Spleen (tissue), 11 donors: ENCODE measurements around the gene CD84. TPM values are rescaled to one million over a fixed set of nuclear protein-coding genes. Genes with fewer than 3 reads are reported as not detected.
A peak's percentile ranks its signal among the peaks of the same experiment; 100 is the strongest.

Experiments
- DNase-seq: peaks from one replicate; pipeline ENCODE4 v3.0.0-alpha.2; 2020
- H3K27ac ChIP-seq, 8 donors: fragments of 200-600 bp; sonication (generic) in 7 of 8; 1 replicate in 4 of 8; 2 replicates in 4 of 8; pipeline versions ENCODE4 v1.5.0 to v1.8.0; 2016 to 2021; ENCODE audit warnings: inconsistent platforms in 4 of 8, mild to moderate bottlenecking in 4 of 8, moderate library complexity in 1 of 8
- H3K27me3 ChIP-seq, 7 donors: fragments of 200-600 bp; sonication (generic) in 6 of 7; replicated peaks in 1 of 7; 1 replicate in 4 of 7; 2 replicates in 3 of 7; pipeline versions ENCODE4 v1.5.0 to v1.8.0; 2016 to 2021; ENCODE audit warnings: inconsistent platforms in 3 of 7, mild to moderate bottlenecking in 1 of 7
- H3K36me3 ChIP-seq, 6 donors: fragments of 200-600 bp; sonication (generic) in 5 of 6; 1 replicate in 4 of 6; 2 replicates in 2 of 6; pipeline versions ENCODE4 v1.5.0 to v1.8.0; 2016 to 2021; ENCODE audit warnings: inconsistent platforms in 2 of 6
- H3K4me1 ChIP-seq, 6 donors: fragments of 200-600 bp; sonication (generic) in 5 of 6; 1 replicate in 3 of 6; 2 replicates in 3 of 6; pipeline versions ENCODE4 v1.5.0 to v1.8.0; 2016 to 2021; ENCODE audit warnings: inconsistent platforms in 3 of 6
- H3K4me3 ChIP-seq, 8 donors: fragments of 200-600 bp; sonication (generic) in 7 of 8; 1 replicate in 4 of 8; 2 replicates in 4 of 8; pipeline versions ENCODE4 v1.5.0 to v1.8.0; 2016 to 2021; ENCODE audit warnings: inconsistent platforms in 4 of 8, mild to moderate bottlenecking in 4 of 8, moderate library complexity in 2 of 8
- H3K9me3 ChIP-seq, 8 donors: fragments of 200-600 bp; sonication (generic) in 7 of 8; 1 replicate in 4 of 8; 2 replicates in 4 of 8; pipeline versions ENCODE4 v1.5.0 to v1.8.0; 2016 to 2021; ENCODE audit warnings: inconsistent platforms in 4 of 8
- CTCF ChIP-seq, 11 experiments: fragments of 200-600 bp in 7 of 11; fragments of 450-650 bp in 4 of 11; sonication (generic) in 4 of 11; IDR thresholded peaks in 8 of 11; conservative IDR thresholded peaks in 3 of 11; 1 replicate in 7 of 11; 2 replicates in 4 of 11; pipeline versions ENCODE4 v1.4.0 to v1.8.0; 2016 to 2021; ENCODE audit warnings: antibody characterized with exemption in 11 of 11, inconsistent platforms in 4 of 11, mild to moderate bottlenecking in 1 of 11
- POLR2A ChIP-seq, 3 donors: fragments of 450-650 bp; IDR thresholded peaks; one replicate each; pipeline ENCODE4 v1.5.1; 2017; ENCODE audit warnings: antibody characterized with exemption in 3 of 3, mild to moderate bottlenecking in 1 of 3
- POLR2AphosphoS5 ChIP-seq, 3 donors: sonication (generic); formaldehyde crosslinking; IDR thresholded peaks; one replicate each; pipeline ENCODE4 v1.5.1; 2017; ENCODE audit warnings: antibody characterized with exemption in 3 of 3
- WGBS, 5 donors: extraction: QIAGEN DNeasy Blood & Tissue Kit in 3 of 5; methylation state at CpG; one replicate each; pipeline versions ENCODE4 v1.1.5 to v1.1.7; 2013 to 2018; 5-methylcytosine and 5-hydroxymethylcytosine counted together
- intact Hi-C: fragments of 100-400 bp; cut with DNase I; formaldehyde crosslinking; loops from one replicate; pipeline ENCODE4 v1.15.0; 2023; ENCODE audit warnings: low total_unique reads
- polyA plus RNA-seq, 3 donors: library from polyadenylated mRNA; stranded (reverse); fragments of 200-250 nt; gene quantifications; one replicate each; pipeline ENCODE4 v1.2.1, GENCODE V29; 2013
- total RNA-seq, 7 donors: library from RNA; depleted of rRNA in 3 of 7; stranded (reverse); fragments of >200 nt in 3 of 7; fragmentation: NEBNext Ultra II Directional in 4 of 7; extraction: Animal tissue kit (Norgen Biotek cat#: 25700) in 4 of 7; gene quantifications; one replicate each; pipeline versions ENCODE4 v1.1.0 to v1.2.1, GENCODE V29; 2016 to 2021
- donor health status: healthy with polysubstance abuse.
- donor health status: DM: no; HTN: no; CAD: no; lungs with moderate emphysema.
- donor health status: DM: no; HTN: no; CAD: no.
- donor health status: Bipolar disorder and iron deficiency.
- donor health status: healthy.
- donor health status: DM: no; HTN: no; CAD: no.
- donor health status: DM: yes; HTN: yes; CAD: no.

CD84 gene
- total and polyA plus RNA-seq, 10 donors, result 4.7 to 76.1 (median 60.0) TPM

- peaks cover 0 to 91% (median 7%) of the 10 kb centered on the region in 6 donors for H3K36me3 ChIP-seq
- DNase-seq, result no peak
- H3K4me1 ChIP-seq, result peaks cover 0 to 69% (median 10%) of the 10 kb centered on the region in 6 donors
- no peak overlapping the region for H3K4me3 ChIP-seq
- peak overlapping the region in 6 of 8 donors; percentile 15 to 91 (median 82) for H3K27ac ChIP-seq
- H3K9me3 ChIP-seq, result no peaks in the 10 kb centered on the region
- no peak for TF ChIP-seq POLR2AphosphoS5 (IDR thresholded peaks at IDR 0.05)
- no peak for TF ChIP-seq POLR2A (IDR thresholded peaks at IDR 0.05)
- TF ChIP-seq CTCF (IDR thresholded peaks at IDR 0.05 in 8 of 11, conservative IDR thresholded peaks at IDR 0.05 in 3 of 11), result no peak
- 83 to 92% (median 87%) methylated on average over 3 of the region's 3 CpGs for WGBS, 5 donors
- no peaks in the 10 kb centered on the region for H3K27me3 ChIP-seq
- intact Hi-C loops, result no loop called here
Observed at GRCh38 chr1:160491981-160492380, 87.3 kb downstream of the CD84 start.

Other genes with a start within 250 kb of the CD84 start
- gene COPA, start 236.2 kb downstream of the CD84 start, total RNA-seq, result 100 to 1,000 TPM; 112 to 181 (median 136) TPM
- gene COPA, start 236.2 kb downstream of the CD84 start, polyA plus RNA-seq, result 10 to 100 TPM; 41.3 to 51.3 (median 42.1) TPM
- 100 to 1,000 TPM in 2 of 7 donors, 10 to 100 TPM in 5; 72.4 to 109 (median 89.7) TPM for gene NCSTN, start 236.1 kb downstream of the CD84 start, total RNA-seq
- gene NCSTN, start 236.1 kb downstream of the CD84 start, polyA plus RNA-seq, result 10 to 100 TPM; 36.2 to 41.8 (median 39.8) TPM
- under 1 TPM in 6 of 7 donors, not detected in 1; 0.23 to 0.56 (median 0.33) TPM for gene NHLH1, start 212.4 kb downstream of the CD84 start, total RNA-seq
- under 1 TPM; 0.08 to 0.22 (median 0.17) TPM for gene NHLH1, start 212.4 kb downstream of the CD84 start, polyA plus RNA-seq
- gene VANGL2, start 178.9 kb downstream of the CD84 start, total RNA-seq, result 1 to 10 TPM; 1.7 to 7.7 (median 3.4) TPM
- 1 to 10 TPM in 1 of 3 donors, under 1 TPM in 2; 0.65 to 1.3 (median 0.94) TPM for gene VANGL2, start 178.9 kb downstream of the CD84 start, polyA plus RNA-seq
- gene SLAMF6, start 56.2 kb downstream of the CD84 start, total RNA-seq, result 10 to 100 TPM; 21.5 to 52.4 (median 36.1) TPM
- gene SLAMF6, start 56.2 kb downstream of the CD84 start, polyA plus RNA-seq, result 10 to 100 TPM; 35.2 to 38.5 (median 37.0) TPM
- 10 to 100 TPM in 6 of 7 donors, 1 to 10 TPM in 1; 7.4 to 18.3 (median 11.3) TPM for gene SLAMF1, start 67.5 kb upstream of the CD84 start, total RNA-seq
- 1 to 10 TPM; 2.8 to 3.9 (median 3.2) TPM for gene SLAMF1, start 67.5 kb upstream of the CD84 start, polyA plus RNA-seq
- gene CD48, start 132.3 kb upstream of the CD84 start, total RNA-seq, result 100 to 1,000 TPM; 150 to 286 (median 215) TPM
- 100 to 1,000 TPM; 371 to 510 (median 479) TPM for gene CD48, start 132.3 kb upstream of the CD84 start, polyA plus RNA-seq
- gene SLAMF7, start 159.8 kb upstream of the CD84 start, total RNA-seq, result 100 to 1,000 TPM in 1 of 7 donors, 10 to 100 TPM in 6; 28.9 to 134 (median 63.5) TPM
- 10 to 100 TPM; 12.5 to 21.4 (median 13.3) TPM for gene SLAMF7, start 159.8 kb upstream of the CD84 start, polyA plus RNA-seq
- gene LY9, start 216.7 kb upstream of the CD84 start, total RNA-seq, result 100 to 1,000 TPM in 1 of 7 donors, 10 to 100 TPM in 6; 32.3 to 151 (median 37.2) TPM
- gene LY9, start 216.7 kb upstream of the CD84 start, polyA plus RNA-seq, result 10 to 100 TPM; 30.7 to 40.1 (median 38.4) TPM